ENCODE measurements around the gene CPNE6.

Gene CPNE6

GRCh38 chr14:24113379-24113800, 42.0 kb downstream of the CPNE6 start:
- ATAC-seq = peak; percentile 5
- TF ChIP-seq ZFP30 (CRISPR knock-in tag; IDR thresholded peaks at IDR 0.05) (no peak), RARB (CRISPR knock-in tag; IDR thresholded peaks at IDR 0.05) (no peak), BACH2 (CRISPR knock-in tag; IDR thresholded peaks at IDR 0.05; ENCODE audit: borderline replicate concordance) (no peak), ZFP3 (CRISPR knock-in tag; IDR thresholded peaks at IDR 0.05) (no peak), ZNF8 (CRISPR knock-in tag; IDR thresholded peaks at IDR 0.05) (no peak), PATZ1 (CRISPR knock-in tag; IDR thresholded peaks at IDR 0.05; ENCODE audit: borderline replicate concordance) (no peak), ESRRG (CRISPR knock-in tag; IDR thresholded peaks at IDR 0.05) (no peak), CSRNP3 (CRISPR knock-in tag; IDR thresholded peaks at IDR 0.05) (no peak)

- peak; percentile 76 for TF ChIP-seq ZNF70 (CRISPR knock-in tag; IDR thresholded peaks at IDR 0.05)
- TF ChIP-seq TOX (CRISPR knock-in tag; IDR thresholded peaks at IDR 0.05; ENCODE audit: borderline replicate concordance) = no peak
- 0 out of 2 replicates have a peak, but pooled peaks have one; percentile 55 for TF ChIP-seq ZFP3 (CRISPR knock-in tag; IDR thresholded peaks at IDR 0.05)
- TF ChIP-seq PATZ1 (CRISPR knock-in tag; IDR thresholded peaks at IDR 0.05; ENCODE audit: borderline replicate concordance) = peak; percentile 13; the same call in 1 of the 2 replicates
- TF ChIP-seq CREB5 (CRISPR knock-in tag; IDR thresholded peaks at IDR 0.05; ENCODE audit: low read depth) = no peak
- peak; percentile 66 for ATAC-seq
Measured at GRCh38 chr14:24113801-24114531, 42.6 kb downstream of the CPNE6 start.

- TF ChIP-seq PATZ1 (CRISPR knock-in tag; IDR thresholded peaks at IDR 0.05; ENCODE audit: borderline replicate concordance) (no peak), TSHZ2 (CRISPR knock-in tag; IDR thresholded peaks at IDR 0.05) (0 out of 2 replicates have a peak, but pooled peaks have one; percentile 27), CREB5 (CRISPR knock-in tag; IDR thresholded peaks at IDR 0.05; ENCODE audit: low read depth) (no peak)
- peak; percentile 93 for ATAC-seq
Measured at GRCh38 chr14:24114532-24115421, 43.4 kb downstream of the CPNE6 start, which contains the start of the genes DCAF11 and NRL. Gene DCAF11, plus strand, starts transcription at chr14:24114777. Its CDS starts 818 bp downstream, at chr14:24115595. Gene NRL, minus strand, starts transcription at chr14:24114949. Its CDS starts 32,101 bp downstream, at chr14:24082848.

Data from SK-N-SH treated with all-trans-retinoic acid at 6 μM for 48 hours (cell line).